ENCODE results near the gene COLEC12.

Gene COLEC12

GRCh38 chr18:475202-476031 lies 25.1 kb downstream of the COLEC12 start:
- DNase-seq (ENCODE audit: low read depth) = peak; percentile 76

- DNase-seq (ENCODE audit: low read depth) = no peak
These were observed 26.1 kb downstream of the COLEC12 start for GRCh38 chr18:474416-474815.

- no peak for DNase-seq (ENCODE audit: low read depth)
These were observed 26.7 kb downstream of the COLEC12 start for GRCh38 chr18:473802-474201.

- DNase-seq (ENCODE audit: low read depth) = peak; percentile 43
These were observed 28.8 kb downstream of the COLEC12 start for GRCh38 chr18:471716-472115.

GRCh38 chr18:470661-471501 lies 29.6 kb downstream of the COLEC12 start:
- peak; percentile 80 for DNase-seq (ENCODE audit: low read depth)

GRCh38 chr18:468955-469790 lies 31.3 kb downstream of the COLEC12 start:
- DNase-seq (ENCODE audit: low read depth) = peak; percentile 30

GRCh38 chr18:463827-464541 lies 36.5 kb downstream of the COLEC12 start:
- DNase-seq (ENCODE audit: low read depth) = no peak

GRCh38 chr18:463403-463802 lies 37.1 kb downstream of the COLEC12 start:
- no peak for DNase-seq (ENCODE audit: low read depth)

- no peak for DNase-seq (ENCODE audit: low read depth)
These were observed 38.7 kb downstream of the COLEC12 start for GRCh38 chr18:461762-462161.

GRCh38 chr18:460791-461190 lies 39.7 kb downstream of the COLEC12 start:
- DNase-seq (ENCODE audit: low read depth) = no peak

- no peak for DNase-seq (ENCODE audit: low read depth)
These were observed 40.5 kb downstream of the COLEC12 start for GRCh38 chr18:459814-460593.

GRCh38 chr18:457521-458412 lies 42.7 kb downstream of the COLEC12 start:
- DNase-seq (ENCODE audit: low read depth) = peak; percentile 88

- DNase-seq (ENCODE audit: low read depth) = peak; percentile 96
These were observed 43.4 kb downstream of the COLEC12 start for GRCh38 chr18:457140-457519.

- peak; percentile 65 for DNase-seq (ENCODE audit: low read depth)
These were observed 44.0 kb downstream of the COLEC12 start for GRCh38 chr18:456361-457139.

- DNase-seq (ENCODE audit: low read depth) = no peak
These were observed 47.1 kb downstream of the COLEC12 start for GRCh38 chr18:453400-453799.

GRCh38 chr18:452816-453215 lies 47.7 kb downstream of the COLEC12 start:
- DNase-seq (ENCODE audit: low read depth) = no peak

GRCh38 chr18:449374-449773 lies 51.1 kb downstream of the COLEC12 start:
- no peak for DNase-seq (ENCODE audit: low read depth)

- DNase-seq (ENCODE audit: low read depth) = no peak
These were observed 52.2 kb downstream of the COLEC12 start for GRCh38 chr18:448116-448790.
